Suprapubic skin (tissue), 4 donors: Measurements from ENCODE around the gene MAP2K4.

ENCODE experiments used
- EP300 ChIP-seq: sonication (generic); formaldehyde crosslinking; IDR thresholded peaks from one replicate; pipeline ENCODE4 v1.6.1; 2017; ENCODE audit warnings: antibody characterized with exemption
- POLR2A ChIP-seq, 2 donors: fragments of 450-650 bp; IDR thresholded peaks; one replicate each; pipeline ENCODE4 v1.6.1; 2017; ENCODE audit warnings: antibody characterized with exemption in 2 of 2, mild to moderate bottlenecking in 2 of 2, moderate library complexity in 2 of 2
- POLR2AphosphoS5 ChIP-seq, 3 donors: sonication (generic); formaldehyde crosslinking; IDR thresholded peaks; one replicate each; pipeline ENCODE4 v1.6.1; 2017; ENCODE audit warnings: antibody characterized with exemption in 3 of 3
- TF ChIP-seq, protein P1 (sequence below), 2 donors: fragments of 200-600 bp in 1 of 2; fragments of 450-650 bp in 1 of 2; sonication (generic) in 1 of 2; IDR thresholded peaks; one replicate each; pipeline ENCODE4 v1.5.1; 2016 to 2019; ENCODE audit warnings: antibody characterized with exemption in 2 of 2, mild to moderate bottlenecking in 1 of 2, moderate library complexity in 1 of 2

DNA sequence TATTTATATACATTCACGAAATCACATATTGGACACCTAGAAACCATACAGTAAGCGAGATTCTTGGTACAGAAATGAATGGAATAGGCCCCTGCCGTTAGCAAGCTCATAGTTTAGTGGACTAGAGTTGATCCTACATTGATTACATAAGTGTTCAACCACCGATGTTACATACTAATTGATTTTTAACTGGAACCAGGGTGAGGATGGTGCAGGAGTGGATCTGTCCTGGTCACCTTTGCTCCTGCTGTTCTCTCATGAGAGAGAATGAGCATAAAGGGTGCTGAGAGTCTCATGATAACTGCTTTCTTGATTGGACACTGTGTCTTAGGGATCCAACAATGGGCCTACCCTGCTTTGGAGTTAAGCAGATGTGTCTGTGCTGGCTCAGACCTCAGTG, 13.9 kb downstream of the MAP2K4 start:
- TF ChIP-seq EP300 (no peak), POLR2A (IDR thresholded peaks at IDR 0.05) (no peak), POLR2AphosphoS5 (IDR thresholded peaks at IDR 0.05) (no peak)
- TF ChIP-seq, protein P1, sequence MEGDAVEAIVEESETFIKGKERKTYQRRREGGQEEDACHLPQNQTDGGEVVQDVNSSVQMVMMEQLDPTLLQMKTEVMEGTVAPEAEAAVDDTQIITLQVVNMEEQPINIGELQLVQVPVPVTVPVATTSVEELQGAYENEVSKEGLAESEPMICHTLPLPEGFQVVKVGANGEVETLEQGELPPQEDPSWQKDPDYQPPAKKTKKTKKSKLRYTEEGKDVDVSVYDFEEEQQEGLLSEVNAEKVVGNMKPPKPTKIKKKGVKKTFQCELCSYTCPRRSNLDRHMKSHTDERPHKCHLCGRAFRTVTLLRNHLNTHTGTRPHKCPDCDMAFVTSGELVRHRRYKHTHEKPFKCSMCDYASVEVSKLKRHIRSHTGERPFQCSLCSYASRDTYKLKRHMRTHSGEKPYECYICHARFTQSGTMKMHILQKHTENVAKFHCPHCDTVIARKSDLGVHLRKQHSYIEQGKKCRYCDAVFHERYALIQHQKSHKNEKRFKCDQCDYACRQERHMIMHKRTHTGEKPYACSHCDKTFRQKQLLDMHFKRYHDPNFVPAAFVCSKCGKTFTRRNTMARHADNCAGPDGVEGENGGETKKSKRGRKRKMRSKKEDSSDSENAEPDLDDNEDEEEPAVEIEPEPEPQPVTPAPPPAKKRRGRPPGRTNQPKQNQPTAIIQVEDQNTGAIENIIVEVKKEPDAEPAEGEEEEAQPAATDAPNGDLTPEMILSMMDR (IDR thresholded peaks at IDR 0.05): no peak
